HG03354 (cell line): ENCODE measurements around the gene TBX2.

ENCODE experiments used
- ATAC-seq: cut with Tn5 transposase; IDR thresholded peaks from one replicate; pipeline ENCODE4 v1.9.1; 2021; ENCODE audit warnings: mild to moderate bottlenecking; ENCODE audit not compliant: unreplicated experiment, poor library complexity, severe bottlenecking

Gene TBX2

DNA sequence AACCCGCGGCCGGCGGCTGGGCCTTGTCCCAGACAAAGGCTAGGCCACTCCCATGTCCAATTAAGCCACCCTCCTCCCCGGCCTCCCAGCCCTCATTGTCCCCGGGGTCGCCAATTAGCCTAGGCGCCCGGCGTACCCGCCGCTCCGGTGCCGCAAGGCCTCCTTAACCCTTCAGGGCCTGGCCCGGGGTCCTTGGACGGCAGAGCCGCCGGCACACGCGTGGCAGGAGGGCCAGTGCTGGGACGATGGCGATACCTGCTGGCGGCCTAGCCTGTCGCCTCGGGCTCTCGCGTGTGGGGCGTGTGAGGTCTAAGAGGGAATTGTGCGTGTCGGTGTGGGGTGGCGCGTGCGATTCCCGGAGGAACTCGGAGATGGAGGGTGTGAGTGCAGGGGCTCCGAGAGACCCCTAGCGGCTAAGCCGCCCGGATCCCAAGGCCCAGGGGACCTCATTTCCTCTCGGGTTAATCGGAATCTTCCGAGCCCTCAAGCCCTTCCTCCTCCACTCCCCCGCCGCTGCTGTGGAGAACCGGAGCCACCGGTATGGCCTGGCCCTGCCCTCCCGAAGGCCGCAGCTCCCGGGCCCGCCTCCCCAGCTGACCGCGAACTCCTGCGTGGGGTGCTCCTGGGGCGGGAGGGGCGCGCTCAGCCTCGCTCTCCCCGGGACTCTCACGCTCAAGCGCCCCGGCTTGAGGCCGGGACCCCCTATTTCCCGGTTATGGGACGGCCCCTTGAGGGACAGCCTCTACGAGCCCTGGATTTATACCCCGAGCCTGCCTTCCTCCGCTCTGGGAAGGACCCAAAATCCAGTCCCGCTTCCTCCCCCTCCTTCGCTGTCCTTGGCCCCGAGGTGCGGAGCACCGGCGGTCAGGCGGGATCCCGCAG, 11.9 kb downstream of the TBX2 start:
- ATAC-seq = no peak

DNA sequence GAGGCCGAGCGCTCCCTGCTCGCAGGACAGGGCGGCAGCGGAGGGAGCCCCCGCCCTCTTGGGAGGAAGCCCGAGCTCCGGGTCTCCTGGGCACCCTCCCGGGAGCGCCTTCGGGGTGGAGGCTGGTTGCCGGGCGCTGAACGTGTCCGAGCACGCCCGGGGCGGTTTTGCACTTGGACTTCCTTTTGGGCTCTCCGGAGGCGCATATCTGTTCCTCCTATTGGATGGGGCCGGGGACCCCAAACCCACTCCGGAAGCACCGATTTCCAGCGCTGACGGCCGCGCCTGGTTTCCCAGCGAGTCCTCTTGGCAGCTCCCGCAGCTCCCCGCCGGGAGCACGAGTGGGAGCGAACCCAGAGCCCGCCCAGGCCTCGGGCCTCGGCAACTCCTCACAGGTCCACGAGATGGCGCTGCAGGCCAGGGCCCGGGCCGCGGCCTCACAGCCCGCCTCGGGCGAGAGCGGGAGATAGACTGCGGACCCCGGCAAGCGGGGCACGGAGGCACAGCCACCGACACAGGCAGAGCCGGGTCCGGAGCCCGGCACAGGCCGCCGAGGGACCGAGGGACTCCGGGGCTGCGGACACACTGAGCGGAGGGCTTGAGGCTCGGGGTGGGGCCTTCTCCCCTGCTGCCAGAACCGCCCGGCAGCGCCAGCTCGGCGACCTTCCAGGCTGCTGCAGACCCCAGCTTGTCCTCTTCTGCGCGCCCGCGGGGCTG, 12.7 kb downstream of the TBX2 start:
- ATAC-seq = peak; percentile 72

DNA sequence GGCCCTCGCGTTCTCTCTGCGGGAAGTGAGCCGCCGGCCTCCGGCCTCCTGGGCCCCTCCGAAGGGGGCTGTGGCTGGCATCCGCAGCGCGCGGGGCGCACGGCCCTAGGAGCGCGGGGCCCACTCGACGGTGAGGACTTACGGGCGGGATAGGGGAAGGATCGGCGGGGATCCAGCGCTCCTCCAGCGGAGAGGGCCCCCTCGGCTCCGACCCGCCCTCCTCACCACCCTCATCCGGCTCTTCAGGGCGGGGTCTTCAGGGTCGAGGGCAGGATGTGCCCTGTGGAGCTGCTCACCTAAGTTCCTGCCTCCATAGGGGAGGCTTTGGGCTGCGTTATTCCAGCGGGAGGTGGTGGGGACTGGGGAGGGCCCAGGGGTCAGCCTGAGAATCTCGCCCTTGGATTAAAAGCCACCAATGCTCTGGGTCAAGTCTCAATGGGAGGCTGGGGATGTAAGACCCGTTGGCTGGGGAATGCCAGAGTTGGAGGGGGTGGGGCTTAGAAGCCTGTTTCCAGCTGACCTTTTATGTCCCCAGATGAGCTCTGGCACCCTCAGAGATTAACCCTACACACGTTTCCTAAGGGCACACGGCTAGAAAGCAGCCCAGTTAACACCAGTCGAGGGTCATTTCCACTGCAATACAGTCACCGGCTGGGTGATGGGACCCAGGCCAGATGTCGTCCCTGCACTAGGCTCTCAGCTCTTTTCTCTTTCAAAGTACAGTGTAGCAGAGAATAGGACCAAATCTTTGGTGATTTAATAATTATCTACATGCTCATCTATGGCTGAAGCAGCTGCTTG, 13.4 kb downstream of the TBX2 start:
- no peak for ATAC-seq

GRCh38 chr17:61413661-61414126, 14.1 kb downstream of the TBX2 start:
- no peak for ATAC-seq

- no peak for ATAC-seq
Measured at GRCh38 chr17:61414141-61414935, 14.7 kb downstream of the TBX2 start.

- no peak for ATAC-seq
Measured at GRCh38 chr17:61414936-61415251, 15.3 kb downstream of the TBX2 start.

GRCh38 chr17:61415374-61416210, 15.9 kb downstream of the TBX2 start:
- no peak for ATAC-seq

DNA sequence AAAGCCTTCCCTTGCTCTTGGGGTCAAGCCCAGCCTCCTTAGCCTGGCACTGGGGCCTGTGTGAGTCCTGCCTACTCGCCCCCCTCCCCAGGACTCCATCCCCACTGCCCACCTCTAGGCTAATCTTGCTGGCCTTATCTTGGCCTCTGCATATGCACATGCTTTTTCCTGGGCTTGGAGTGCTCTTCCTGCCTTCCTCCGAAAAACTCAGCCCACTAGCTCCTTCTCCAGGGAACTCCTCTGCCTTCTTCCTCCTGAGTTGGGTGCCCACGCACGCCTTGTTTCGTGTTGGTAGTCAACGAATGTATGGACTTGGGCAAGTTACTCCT, 16.5 kb downstream of the TBX2 start:
- no peak for ATAC-seq

DNA sequence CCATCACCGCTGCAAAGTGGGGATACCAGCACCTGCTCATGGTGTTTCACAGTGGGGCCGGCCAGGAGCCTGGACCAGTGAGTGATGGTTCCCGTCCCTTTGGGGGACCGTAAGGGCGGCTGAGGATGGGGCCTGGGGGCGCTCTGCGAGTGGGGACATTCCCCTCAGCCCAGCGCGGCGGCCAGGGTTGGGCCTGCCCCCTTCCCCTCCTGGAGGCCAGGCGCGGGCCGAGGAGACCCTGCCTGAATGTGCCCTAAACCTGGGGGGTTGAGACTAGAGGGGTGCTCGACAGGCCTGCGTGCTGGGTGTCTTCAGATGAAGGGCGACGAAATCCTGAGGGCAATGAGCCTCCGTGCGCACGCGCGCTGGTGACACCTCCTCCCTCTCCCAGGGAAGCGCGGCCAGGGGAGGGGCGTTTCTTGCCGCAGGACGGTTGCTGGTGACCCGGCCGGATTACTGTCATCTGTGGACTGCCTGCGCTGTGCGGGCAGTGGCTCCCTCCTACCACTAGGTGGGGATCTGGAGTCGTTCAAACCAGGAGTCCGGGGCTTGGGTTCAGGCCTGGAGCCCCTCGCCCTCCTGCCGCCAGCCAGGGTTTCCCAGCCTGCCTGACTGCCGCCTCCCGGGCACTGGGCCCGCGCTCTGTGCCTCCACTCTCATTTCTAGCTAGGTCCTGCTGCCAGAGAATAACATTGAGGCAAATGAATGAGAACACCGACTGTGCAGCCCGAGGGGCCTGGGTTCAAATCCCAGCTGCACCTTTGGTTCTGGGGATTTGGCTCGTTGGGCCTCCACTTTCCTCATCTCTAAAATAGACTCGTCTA, 17.1 kb downstream of the TBX2 start:
- ATAC-seq = peak; percentile 54

DNA sequence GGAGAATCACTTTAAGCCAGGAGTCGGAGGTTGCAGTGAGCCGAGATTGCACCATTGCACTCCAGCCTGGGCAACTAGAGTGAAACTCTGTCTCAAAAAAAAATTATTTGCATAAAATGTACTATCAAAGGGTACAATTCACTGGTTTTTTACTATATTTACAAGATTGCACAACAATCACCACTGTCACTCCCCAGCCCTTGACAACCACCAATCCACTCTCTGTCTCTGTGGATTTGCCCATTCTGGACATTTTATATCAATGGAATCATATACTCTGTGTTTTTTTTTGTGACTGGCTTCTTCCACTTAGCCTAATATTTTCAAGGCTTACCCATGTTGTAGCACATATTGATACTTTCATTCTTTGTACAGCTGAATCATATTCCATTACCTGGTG, 18.8 kb downstream of the TBX2 start:
- ATAC-seq = no peak

DNA sequence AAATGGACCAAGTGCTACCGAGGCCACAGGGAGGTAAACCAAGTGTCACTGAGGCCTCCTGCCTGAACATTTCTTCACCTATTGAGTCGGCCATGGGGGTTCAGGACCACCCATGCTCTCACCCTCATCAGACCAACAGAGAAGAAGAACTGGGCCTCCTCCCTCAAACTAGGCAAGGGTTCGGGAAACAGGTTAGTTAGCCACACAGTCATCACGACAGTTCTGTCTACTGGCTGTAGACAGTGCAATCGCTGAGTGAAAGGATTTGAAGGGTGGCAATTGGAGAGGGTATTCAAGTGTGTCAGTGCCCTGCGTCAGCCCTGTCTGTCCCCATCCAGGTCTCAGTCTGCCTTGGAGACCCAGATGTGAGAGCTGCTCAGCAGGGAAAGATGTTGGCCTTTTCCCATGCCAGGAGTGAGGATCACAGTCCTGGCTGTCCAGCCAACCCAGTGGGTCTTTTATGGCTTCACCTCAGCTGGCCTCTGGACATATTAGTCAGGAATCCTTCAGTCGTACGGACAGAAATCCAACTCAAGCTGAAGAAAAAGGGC, 19.9 kb downstream of the TBX2 start:
- no peak for ATAC-seq

DNA sequence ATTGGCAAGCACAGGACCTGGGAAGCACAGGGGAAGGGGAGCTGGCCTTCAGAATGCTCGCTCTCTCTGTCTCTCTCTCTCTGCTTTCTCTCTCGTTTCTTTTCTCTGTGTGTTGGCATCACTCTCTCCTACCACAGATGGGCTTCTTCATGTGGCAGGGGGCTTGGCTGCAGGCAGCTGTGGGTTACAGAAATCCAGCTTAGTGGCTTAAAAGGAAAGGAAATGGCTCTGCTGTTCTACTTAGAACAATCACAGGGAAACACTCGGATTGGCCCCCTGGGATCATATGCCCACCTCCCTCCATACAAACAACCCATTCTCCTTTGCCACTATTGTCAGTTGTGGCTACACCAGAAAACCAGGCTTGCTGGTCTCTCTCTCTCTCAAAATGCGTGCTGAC, 20.4 kb downstream of the TBX2 start:
- ATAC-seq = no peak

DNA sequence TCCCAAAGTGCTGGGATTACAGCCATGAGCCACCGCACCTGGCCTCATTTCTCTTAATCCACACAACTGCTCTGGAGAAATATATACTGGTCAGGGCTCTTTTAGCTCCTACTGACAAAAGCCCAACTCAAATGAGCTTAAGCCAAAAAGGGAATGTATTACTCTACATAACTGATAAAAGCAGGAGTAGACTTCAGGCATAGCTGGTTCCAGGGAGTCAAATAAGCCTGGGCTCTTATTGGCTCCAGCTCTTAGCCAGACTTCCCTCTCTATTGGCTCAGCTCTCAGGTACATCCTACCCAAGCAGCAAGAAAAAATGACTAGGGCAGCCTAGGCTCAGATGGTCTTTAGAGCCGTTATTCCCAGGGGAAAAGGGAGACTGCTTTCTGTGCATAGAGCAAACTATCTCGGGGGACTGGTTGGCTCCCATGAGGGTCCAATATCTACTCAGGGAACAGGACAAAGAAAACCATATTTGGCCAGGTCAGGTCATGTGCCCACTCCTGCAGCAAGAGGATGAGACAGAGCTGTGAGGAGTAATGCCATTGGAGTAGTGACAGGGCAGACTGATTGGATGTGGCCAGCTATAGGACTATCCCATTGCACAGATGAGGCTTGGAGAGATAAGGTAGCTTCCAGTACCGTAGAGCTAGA, 21.2 kb downstream of the TBX2 start:
- no peak for ATAC-seq

GRCh38 chr17:61421460-61421859, 21.8 kb downstream of the TBX2 start:
- ATAC-seq = no peak

GRCh38 chr17:61422116-61422799, 22.6 kb downstream of the TBX2 start:
- no peak for ATAC-seq

DNA sequence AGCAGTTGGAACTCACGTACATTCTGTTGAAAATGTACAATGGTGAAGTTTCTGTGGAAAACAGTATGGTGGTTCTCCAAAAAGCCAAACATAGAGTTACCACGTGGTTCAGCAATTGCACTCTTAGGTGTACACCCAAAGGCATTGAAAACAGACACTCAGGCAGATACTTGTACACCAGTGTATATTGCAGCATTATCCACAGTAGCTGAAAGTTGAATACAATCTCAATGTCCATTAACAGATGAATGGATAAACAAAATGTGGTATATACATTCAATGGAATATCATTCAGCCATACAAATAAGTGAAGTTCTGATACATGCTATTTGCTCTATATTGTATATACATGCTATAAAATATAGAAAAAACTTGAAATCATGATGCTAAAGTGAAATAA, 23.2 kb downstream of the TBX2 start:
- ATAC-seq = no peak
